GM12875 (cell line): ENCODE measurements around the gene PIK3R5.

ENCODE experiments used
- H3K4me3 ChIP-seq: one replicate; pipeline ENCODE4 v1.5.1; 2011; ENCODE audit warnings: low read depth, low read length, control low read depth
- CTCF ChIP-seq: IDR thresholded peaks from 2 replicates; pipeline ENCODE4 v1.5.1; 2011; ENCODE audit warnings: low read depth, mild to moderate bottlenecking, control low read depth, inconsistent platforms, low read length, moderate library complexity, borderline replicate concordance; ENCODE audit not compliant: insufficient read depth

The PIK3R5 gene

DNA sequence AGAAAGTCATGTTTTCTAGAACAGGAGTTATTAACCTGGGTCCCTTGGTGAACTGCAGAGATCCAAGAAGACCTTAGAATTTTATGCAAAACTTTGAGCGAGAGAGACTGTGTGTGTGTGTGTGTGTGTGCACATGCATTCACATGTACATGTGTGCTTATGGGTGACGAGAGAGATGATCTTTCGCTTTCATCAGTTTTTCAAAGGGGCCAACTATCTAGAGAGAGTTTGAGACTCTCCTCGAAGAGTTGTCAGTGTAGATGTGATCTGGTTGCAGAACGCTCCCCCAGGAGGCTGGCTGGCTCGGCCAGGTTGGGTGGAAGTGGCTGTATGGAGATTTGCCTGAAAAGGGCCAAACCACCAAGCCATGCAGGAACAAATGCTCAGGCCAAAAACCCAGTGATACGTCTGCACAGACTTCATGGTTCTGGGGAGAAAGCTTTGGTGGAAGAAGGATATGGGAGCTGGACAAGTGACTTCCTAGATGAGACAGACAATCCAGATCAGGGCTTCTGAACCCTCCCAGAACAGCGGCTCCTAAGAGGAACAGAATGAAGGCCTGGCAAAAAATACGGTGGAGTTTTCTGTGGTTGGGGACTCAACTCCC lies 6.1 kb downstream of the PIK3R5 start:
- TF ChIP-seq CTCF, result no peak
- H3K4me3 ChIP-seq, result no peak overlapping the region

- TF ChIP-seq CTCF, result no peak
- H3K4me3 ChIP-seq, result no peak overlapping the region
These were observed 7.8 kb downstream of the PIK3R5 start for GRCh38 chr17:8957721-8958120.

DNA sequence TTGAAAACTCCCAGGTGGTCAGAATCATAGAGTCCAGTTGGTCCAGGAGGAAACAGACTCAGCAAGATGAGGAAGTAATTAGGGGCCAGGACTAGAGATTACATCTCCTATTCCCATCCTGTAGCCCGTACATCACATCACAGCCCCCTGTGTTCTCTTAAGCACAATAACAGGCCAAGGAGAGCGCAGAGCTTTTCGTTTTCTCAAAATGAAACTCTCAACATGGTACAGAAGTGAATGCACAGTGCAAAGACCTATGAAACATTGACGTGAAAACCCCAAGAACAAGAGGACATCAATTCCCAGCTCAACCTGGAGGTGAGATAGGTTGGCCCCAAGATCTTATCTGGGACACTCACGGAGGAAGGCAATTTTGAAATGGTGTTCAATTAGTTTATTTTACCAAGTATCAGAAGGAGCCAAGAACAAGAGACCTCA lies 9.0 kb downstream of the PIK3R5 start:
- no peak for TF ChIP-seq CTCF
- peak overlapping the region; percentile 5 for H3K4me3 ChIP-seq

DNA sequence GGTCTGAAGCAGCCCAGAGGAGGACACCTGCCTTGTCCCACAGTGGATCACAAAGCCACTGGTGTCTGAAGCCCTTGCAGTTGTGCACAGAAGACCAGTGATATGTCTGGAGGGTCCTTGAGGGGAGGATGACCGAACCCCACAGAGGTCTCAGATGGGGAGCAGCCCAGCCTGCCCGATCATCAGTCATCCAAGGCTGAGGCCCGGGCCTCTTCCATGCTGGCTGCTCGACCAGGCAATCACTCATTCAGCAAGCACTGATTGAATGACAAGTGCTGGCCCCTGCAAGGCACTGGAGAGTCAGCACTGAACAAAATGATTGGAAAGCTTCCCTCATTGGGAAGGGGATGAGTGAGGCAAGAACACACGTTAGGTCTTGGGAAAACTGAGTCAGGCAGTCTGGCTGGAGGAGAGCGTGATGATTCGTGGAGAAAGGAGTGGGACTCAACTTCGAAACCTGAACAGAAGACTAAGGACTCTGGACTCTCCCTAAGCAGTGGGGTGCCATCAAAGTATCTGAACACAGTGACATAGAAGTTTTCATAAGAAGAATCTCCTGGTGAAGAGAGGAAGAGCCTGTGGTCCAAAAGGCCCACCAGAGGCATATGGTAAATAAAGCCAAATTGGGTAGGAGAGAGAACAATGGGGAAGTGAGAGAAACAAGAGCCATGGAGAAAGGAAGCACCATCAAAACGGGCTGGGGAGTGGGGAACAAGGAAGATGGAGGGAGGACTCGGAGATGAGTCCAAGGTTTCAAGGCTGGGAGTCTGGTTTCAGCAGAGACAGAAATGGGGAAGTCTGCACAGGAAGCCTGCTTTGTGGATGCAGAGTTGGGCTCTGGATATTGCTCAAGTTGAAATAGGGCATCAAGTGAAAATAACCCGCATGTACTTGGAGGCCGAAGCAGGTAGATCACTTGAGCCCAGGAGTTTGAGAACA lies 10.2 kb downstream of the PIK3R5 start:
- no peak overlapping the region for H3K4me3 ChIP-seq
- TF ChIP-seq CTCF, result no peak

GRCh38 chr17:8954339-8954738 lies 11.2 kb downstream of the PIK3R5 start:
- no peak for TF ChIP-seq CTCF
- no peak overlapping the region for H3K4me3 ChIP-seq

- H3K4me3 ChIP-seq, result no peak overlapping the region
- no peak for TF ChIP-seq CTCF
These were observed 12.2 kb downstream of the PIK3R5 start for GRCh38 chr17:8953156-8953885.
